H9 (cell line): ENCODE results near the gene TOR1B. TPM values are rescaled to one million over a fixed set of nuclear protein-coding genes. Genes with fewer than 3 reads are reported as not detected.

Experiments
- DNase-seq: peaks from one replicate; pipeline ENCODE4 v3.0.0-alpha.2; 2017
- H2AFZ ChIP-seq: one replicate; pipeline ENCODE4 v1.6.1; 2013; ENCODE audit warnings: mild to moderate bottlenecking, low read length, control low read depth, moderate library complexity
- H2AK5ac ChIP-seq: 2 replicates; pipeline ENCODE4 v1.6.1; 2013; ENCODE audit warnings: low read length, control low read depth, mixed read lengths; ENCODE audit not compliant: insufficient read length
- H2BK120ac ChIP-seq: one replicate; pipeline ENCODE4 v1.6.1; 2013; ENCODE audit warnings: low read depth, mild to moderate bottlenecking, low read length, control low read depth, inconsistent platforms; ENCODE audit not compliant: poor library complexity, severe bottlenecking
- H2BK12ac ChIP-seq: 2 replicates; pipeline ENCODE4 v1.6.1; 2013; ENCODE audit warnings: low read length, control low read depth, mixed read lengths, low read depth; ENCODE audit not compliant: insufficient read length
- H2BK15ac ChIP-seq: 2 replicates; pipeline ENCODE4 v1.6.1; 2013; ENCODE audit warnings: low read depth, low read length, control low read depth
- H2BK20ac ChIP-seq: one replicate; pipeline ENCODE4 v1.6.1; 2013; ENCODE audit warnings: low read depth, mild to moderate bottlenecking, low read length, control low read depth, inconsistent platforms; ENCODE audit not compliant: poor library complexity, severe bottlenecking
- H2BK5ac ChIP-seq: 2 replicates; pipeline ENCODE4 v1.6.1; 2013; ENCODE audit warnings: low read length, control low read depth, mixed read lengths; ENCODE audit not compliant: insufficient read length
- H3K14ac ChIP-seq: 2 replicates; pipeline ENCODE4 v1.6.1; 2013; ENCODE audit warnings: low read length, control low read depth; ENCODE audit not compliant: insufficient read depth
- H3K18ac ChIP-seq: 2 replicates; pipeline ENCODE4 v1.6.1; 2013; ENCODE audit warnings: low read depth, mild to moderate bottlenecking, mixed read lengths, low read length, control low read depth; ENCODE audit not compliant: insufficient read length
- H3K23ac ChIP-seq: 2 replicates; pipeline ENCODE4 v1.6.1; 2013; ENCODE audit warnings: low read length, control low read depth, mixed read lengths, low read depth; ENCODE audit not compliant: insufficient read length
- H3K23me2 ChIP-seq: 2 replicates; pipeline ENCODE4 v1.6.1; 2013; ENCODE audit warnings: low read depth, mild to moderate bottlenecking, mixed read lengths, low read length, control low read depth; ENCODE audit not compliant: insufficient read length, poor library complexity, severe bottlenecking
- H3K27ac ChIP-seq: 2 replicates; pipeline ENCODE4 v1.5.1; 2013; ENCODE audit warnings: low read length, control low read depth, mixed read lengths, low read depth; ENCODE audit not compliant: insufficient read length
- H3K27me3 ChIP-seq: 2 replicates; pipeline ENCODE4 v1.6.1; 2013; ENCODE audit warnings: low read length, control low read depth, inconsistent platforms; ENCODE audit not compliant: insufficient read depth
- H3K4ac ChIP-seq: 2 replicates; pipeline ENCODE4 v1.6.1; 2013; ENCODE audit warnings: low read depth, mild to moderate bottlenecking, control low read depth, inconsistent platforms, low read length, moderate library complexity
- H3K4me1 ChIP-seq: 2 replicates; pipeline ENCODE4 v1.6.1; 2013; ENCODE audit warnings: low read length, control low read depth, inconsistent platforms; ENCODE audit not compliant: insufficient read depth
- H3K4me2 ChIP-seq: 2 replicates; pipeline ENCODE4 v1.6.1; 2013; ENCODE audit warnings: low read length, control low read depth, mixed read lengths; ENCODE audit not compliant: insufficient read length, insufficient read depth
- H3K56ac ChIP-seq: 2 replicates; pipeline ENCODE4 v1.6.1; 2013; ENCODE audit warnings: low read depth, mild to moderate bottlenecking, mixed read lengths, low read length, control low read depth; ENCODE audit not compliant: insufficient read length
- H3K79me1 ChIP-seq: 2 replicates; pipeline ENCODE4 v1.6.1; 2013; ENCODE audit warnings: low read depth, mild to moderate bottlenecking, moderate library complexity, low read length, control low read depth, inconsistent platforms; ENCODE audit not compliant: insufficient read depth, poor library complexity, severe bottlenecking
- H3K79me2 ChIP-seq: 2 replicates; pipeline ENCODE4 v1.6.1; 2013; ENCODE audit warnings: low read length, control low read depth, inconsistent platforms; ENCODE audit not compliant: insufficient read depth
- H3K9ac ChIP-seq: 2 replicates; pipeline ENCODE4 v1.6.1; 2013; ENCODE audit warnings: low read length, control low read depth, mixed read lengths; ENCODE audit not compliant: insufficient read length; ENCODE audit errors: extremely low read depth
- H3K9me3 ChIP-seq: one replicate; pipeline ENCODE4 v1.6.1; 2013; ENCODE audit warnings: low read depth, low read length, inconsistent platforms; ENCODE audit not compliant: control insufficient read depth
- H3T11ph ChIP-seq: one replicate; pipeline ENCODE4 v1.6.1; 2013; ENCODE audit warnings: mild to moderate bottlenecking, low read length, control low read depth, inconsistent platforms
- H4K20me1 ChIP-seq: one replicate; pipeline ENCODE4 v1.6.1; 2013; ENCODE audit not compliant: control insufficient read depth, insufficient read length, insufficient read depth
- H4K5ac ChIP-seq: 2 replicates; pipeline ENCODE4 v1.6.1; 2013; ENCODE audit warnings: low read depth, mild to moderate bottlenecking, mixed read lengths, low read length, control low read depth; ENCODE audit not compliant: insufficient read length
- H4K8ac ChIP-seq: replicated peaks from 2 replicates; pipeline ENCODE4 v1.6.1; 2013; ENCODE audit warnings: low read length, control low read depth, mixed read lengths, low read depth; ENCODE audit not compliant: insufficient read length
- H4K91ac ChIP-seq: 2 replicates; pipeline ENCODE4 v1.6.1; 2013; ENCODE audit warnings: low read depth, mild to moderate bottlenecking, moderate library complexity, mixed read lengths, low read length, control low read depth; ENCODE audit not compliant: insufficient read length
- H3K27ac Mint-ChIP-seq, 3 experiments: 2 replicates in 2 of 3; 3 replicates in 1 of 3; pipeline ENCODE4 v1.8.0; 2020 to 2021; ENCODE audit warnings: mixed read lengths in 3 of 3, mild to moderate bottlenecking in 1 of 3, moderate library complexity in 1 of 3
- H3K27me3 Mint-ChIP-seq: 2 replicates; pipeline ENCODE4 v1.8.0; 2021; ENCODE audit warnings: low read depth, mild to moderate bottlenecking, moderate library complexity, mixed read lengths
- H3K36me3 Mint-ChIP-seq, 3 experiments: 2 replicates in 2 of 3; 3 replicates in 1 of 3; pipeline ENCODE4 v1.8.0; 2020 to 2021; ENCODE audit warnings: low read depth in 3 of 3, mixed read lengths in 3 of 3; ENCODE audit not compliant: insufficient read depth in 1 of 3
- H3K4me1 Mint-ChIP-seq, 2 experiments: 2 replicates each; pipeline ENCODE4 v1.8.0; 2020; ENCODE audit warnings: mixed read lengths in 2 of 2
- H3K4me3 Mint-ChIP-seq, 2 experiments: 2 replicates in 1 of 2; 3 replicates in 1 of 2; pipeline ENCODE4 v1.8.0; 2020 to 2021; ENCODE audit warnings: mild to moderate bottlenecking in 2 of 2, mixed read lengths in 2 of 2, moderate library complexity in 1 of 2
- H3K9me3 Mint-ChIP-seq, 2 experiments: 2 replicates in 1 of 2; 3 replicates in 1 of 2; pipeline ENCODE4 v1.8.0; 2020; ENCODE audit warnings: mild to moderate bottlenecking in 2 of 2, mixed read lengths in 2 of 2, moderate library complexity in 1 of 2
- WGBS: extraction: QIAGEN DNeasy Blood & Tissue Kit; methylation state at CpG from one replicate; pipeline ENCODE4 v1.1.7; 2013; ENCODE audit warnings: missing lambda C conversion rate, low lambda C conversion rate, mixed read lengths; ENCODE audit not compliant: insufficient read length; ENCODE audit errors: extremely low coverage; 5-methylcytosine and 5-hydroxymethylcytosine counted together
- total RNA-seq: library from RNA; stranded (reverse); gene quantifications from 2 replicates; pipeline ENCODE4 v1.2.1, GENCODE V29; 2021
- TF ChIP-seq, protein P1 (sequence below): fragments of 200-600 bp; sonication (generic); conservative IDR thresholded peaks from 3 replicates; pipeline ENCODE4 v1.8.0; 2021; ENCODE audit warnings: antibody characterized with exemption, mild to moderate bottlenecking

Gene TOR1B
- total RNA-seq, 1 experiment from 2014 or later, result 18.1 TPM

DNA sequence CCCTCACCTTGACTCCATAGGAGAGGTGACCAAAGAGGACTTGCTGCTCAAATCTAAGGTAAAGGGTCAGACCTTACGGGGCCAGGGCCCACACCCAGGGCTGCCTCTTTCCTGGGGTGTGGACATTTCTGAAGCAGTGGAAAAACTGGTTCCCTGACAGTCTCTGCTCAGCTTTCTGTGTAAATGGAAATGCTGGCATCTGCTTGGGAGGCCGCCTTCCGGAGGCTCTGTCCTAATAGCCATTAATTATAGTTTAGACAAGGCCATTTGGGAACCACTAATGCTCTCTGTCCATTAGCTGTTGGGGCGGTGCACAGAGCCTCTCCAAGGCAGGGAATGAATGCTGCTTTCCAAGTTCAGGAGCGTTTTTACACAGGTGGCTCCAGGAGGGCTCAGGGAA, 49.6 kb downstream of the TOR1B start:
- Mint-ChIP-seq H3K27me3 (no peaks in the 10 kb centered on the region), H3K4me1 (no peaks in the 10 kb centered on the region), H3K36me3 (peaks cover 0 to 48% (median 21%) of the 10 kb centered on the region in 3 experiments; a peak in 6 of 7 replicates), H3K27ac (no peak overlapping the region), H3K4me3 (no peak overlapping the region), H3K9me3 (no peaks in the 10 kb centered on the region)
- no peak for DNase-seq
- H2BK20ac ChIP-seq, result no peak overlapping the region
- no peaks in the 10 kb centered on the region for H4K20me1 ChIP-seq
- WGBS, result no CpG with 5 or more reads among the region's 5 CpGs
- no peaks in the 10 kb centered on the region for H3K9me3 ChIP-seq
- H2AFZ ChIP-seq, result no peak overlapping the region
- no peak overlapping the region for H4K91ac ChIP-seq
- TF ChIP-seq, protein P1, sequence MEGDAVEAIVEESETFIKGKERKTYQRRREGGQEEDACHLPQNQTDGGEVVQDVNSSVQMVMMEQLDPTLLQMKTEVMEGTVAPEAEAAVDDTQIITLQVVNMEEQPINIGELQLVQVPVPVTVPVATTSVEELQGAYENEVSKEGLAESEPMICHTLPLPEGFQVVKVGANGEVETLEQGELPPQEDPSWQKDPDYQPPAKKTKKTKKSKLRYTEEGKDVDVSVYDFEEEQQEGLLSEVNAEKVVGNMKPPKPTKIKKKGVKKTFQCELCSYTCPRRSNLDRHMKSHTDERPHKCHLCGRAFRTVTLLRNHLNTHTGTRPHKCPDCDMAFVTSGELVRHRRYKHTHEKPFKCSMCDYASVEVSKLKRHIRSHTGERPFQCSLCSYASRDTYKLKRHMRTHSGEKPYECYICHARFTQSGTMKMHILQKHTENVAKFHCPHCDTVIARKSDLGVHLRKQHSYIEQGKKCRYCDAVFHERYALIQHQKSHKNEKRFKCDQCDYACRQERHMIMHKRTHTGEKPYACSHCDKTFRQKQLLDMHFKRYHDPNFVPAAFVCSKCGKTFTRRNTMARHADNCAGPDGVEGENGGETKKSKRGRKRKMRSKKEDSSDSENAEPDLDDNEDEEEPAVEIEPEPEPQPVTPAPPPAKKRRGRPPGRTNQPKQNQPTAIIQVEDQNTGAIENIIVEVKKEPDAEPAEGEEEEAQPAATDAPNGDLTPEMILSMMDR, result no peak
- H2AK5ac ChIP-seq, result no peak overlapping the region
- no peak overlapping the region for H4K8ac ChIP-seq
- no peaks in the 10 kb centered on the region for H3K79me1 ChIP-seq
- no peak overlapping the region for H4K5ac ChIP-seq
- H2BK15ac ChIP-seq, result no peak overlapping the region
- H3T11ph ChIP-seq, result no peak overlapping the region
- no peak overlapping the region for H3K14ac ChIP-seq
- no peak overlapping the region for H3K56ac ChIP-seq
- H3K18ac ChIP-seq, result no peak overlapping the region
- H3K27ac ChIP-seq, result no peak overlapping the region
- H3K23me2 ChIP-seq, result no peaks in the 10 kb centered on the region
- no peaks in the 10 kb centered on the region for H3K79me2 ChIP-seq
- H3K27me3 ChIP-seq, result no peaks in the 10 kb centered on the region
- H3K4me1 ChIP-seq, result no peaks in the 10 kb centered on the region
- H3K4ac ChIP-seq, result no peak overlapping the region
- no peak overlapping the region for H3K9ac ChIP-seq
- H2BK120ac ChIP-seq, result no peak overlapping the region
- no peak overlapping the region for H2BK5ac ChIP-seq
- no peak overlapping the region for H3K23ac ChIP-seq
- H2BK12ac ChIP-seq, result no peak overlapping the region
- no peak overlapping the region for H3K4me2 ChIP-seq
